Suprapubic skin (tissue), 4 donors: Measurements from ENCODE around the gene MYO18A.

Source experiments
- CTCF ChIP-seq, 2 donors: fragments of 200-600 bp in 1 of 2; fragments of 450-650 bp in 1 of 2; sonication (generic) in 1 of 2; IDR thresholded peaks; one replicate each; pipeline ENCODE4 v1.5.1; 2016 to 2019; ENCODE audit warnings: antibody characterized with exemption in 2 of 2, mild to moderate bottlenecking in 1 of 2, moderate library complexity in 1 of 2
- POLR2A ChIP-seq, 2 donors: fragments of 450-650 bp; IDR thresholded peaks; one replicate each; pipeline ENCODE4 v1.6.1; 2017; ENCODE audit warnings: antibody characterized with exemption in 2 of 2, mild to moderate bottlenecking in 2 of 2, moderate library complexity in 2 of 2
- POLR2AphosphoS5 ChIP-seq, 3 donors: sonication (generic); formaldehyde crosslinking; IDR thresholded peaks; one replicate each; pipeline ENCODE4 v1.6.1; 2017; ENCODE audit warnings: antibody characterized with exemption in 3 of 3

GRCh38 chr17:29108823-29109476 lies 71.2 kb downstream of the MYO18A start:
- TF ChIP-seq POLR2A (IDR thresholded peaks at IDR 0.05) (no peak), POLR2AphosphoS5 (IDR thresholded peaks at IDR 0.05) (no peak), CTCF (IDR thresholded peaks at IDR 0.05) (no peak)
